Brain pericyte (primary cell): ENCODE measurements around the gene NDRG3.

Experiments used
- DNase-seq: peaks from one replicate; pipeline ENCODE4 v3.0.0-alpha.2; 2012; ENCODE audit warnings: low read depth, low spot score

Gene NDRG3

DNA sequence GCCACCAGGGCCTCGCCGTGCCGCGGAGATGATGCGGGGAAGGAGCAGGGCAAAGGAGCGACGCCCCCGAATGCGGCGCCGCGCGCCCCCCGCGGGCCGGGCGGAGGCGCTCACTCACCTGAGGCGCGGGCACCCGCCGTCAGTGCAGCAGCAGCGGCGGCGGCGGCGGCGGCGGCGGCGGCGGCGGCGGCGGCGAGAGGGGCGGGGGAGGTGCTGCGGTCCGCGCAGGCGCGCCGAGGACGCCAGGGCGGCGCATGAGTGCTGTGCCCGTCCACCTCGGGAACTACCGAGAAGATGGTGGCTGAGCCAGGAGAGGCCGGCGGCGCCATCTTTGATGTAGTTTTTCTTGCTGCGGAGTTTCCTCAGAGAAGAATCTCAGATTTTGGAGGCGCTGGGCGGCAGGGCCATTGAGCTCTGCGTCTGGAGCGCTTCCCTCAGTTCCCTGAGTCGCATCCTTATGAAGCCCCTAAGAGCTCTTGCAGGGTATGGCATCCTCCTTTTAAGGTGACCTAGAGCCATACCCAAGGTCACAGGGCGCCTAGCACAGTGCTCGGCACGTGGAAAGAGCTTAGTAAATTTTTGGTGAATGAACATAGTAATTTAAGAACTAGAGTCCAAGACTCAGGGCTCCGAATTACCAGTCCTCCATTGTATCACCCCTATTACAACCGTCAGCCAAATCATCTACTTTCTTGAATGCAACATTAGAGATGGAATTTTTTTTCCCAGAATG lies at the start of gene NDRG3:
TSS of gene NDRG3 (minus strand) at position 164 of the 733 bp plus-strand sequence. CDS start 24,355 bp downstream, outside the sequence.
- DNase-seq: peak; percentile 59

- DNase-seq: no peak
Measured at GRCh38 chr20:36794116-36794474, 48.2 kb upstream of the NDRG3 start.

GRCh38 chr20:36793294-36794115 lies 47.6 kb upstream of the NDRG3 start:
- DNase-seq: no peak

DNA sequence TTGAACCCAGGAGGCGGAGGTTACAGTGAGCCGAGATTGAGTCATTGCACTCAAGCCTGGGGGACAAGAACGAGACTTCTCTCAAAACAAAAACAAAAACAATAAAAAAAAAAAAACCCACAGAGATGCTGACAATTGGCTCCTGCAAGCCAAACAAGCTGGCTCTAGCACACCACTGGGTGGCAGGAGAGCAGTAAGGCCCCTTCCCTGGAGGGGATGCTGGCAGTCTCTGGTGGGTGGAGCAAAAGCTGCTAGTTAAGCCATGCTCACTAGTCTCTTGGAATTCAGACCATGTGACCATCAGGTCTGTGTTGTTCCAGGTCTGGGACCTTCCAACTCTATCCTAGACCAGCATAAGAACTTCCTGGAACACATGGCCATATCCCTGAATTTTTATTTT lies 46.5 kb upstream of the NDRG3 start:
- no peak for DNase-seq

- no peak for DNase-seq
Measured at GRCh38 chr20:36791862-36792261, 46.0 kb upstream of the NDRG3 start.

GRCh38 chr20:36786663-36787062 lies 40.8 kb upstream of the NDRG3 start:
- DNase-seq: no peak

DNA sequence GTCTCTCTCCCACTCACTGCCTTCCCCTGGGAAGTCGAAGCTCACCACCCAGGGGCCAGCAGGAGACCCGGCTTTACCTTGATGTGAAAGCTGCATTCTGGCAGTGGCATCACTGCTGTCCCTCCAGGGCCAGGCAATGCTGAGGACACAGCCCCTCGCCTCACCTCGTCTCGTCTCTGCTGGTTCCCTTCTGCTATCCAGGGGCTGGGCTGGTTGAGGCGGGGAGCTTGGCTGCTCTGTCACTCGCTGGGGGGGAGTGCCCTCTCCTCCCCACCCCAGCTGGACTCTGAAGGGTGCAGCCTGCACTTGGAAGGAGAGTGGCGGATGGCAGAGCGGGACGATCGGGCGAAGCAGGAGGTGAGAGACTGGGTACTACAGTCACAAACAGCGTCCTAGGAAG lies 40.4 kb upstream of the NDRG3 start:
- DNase-seq: no peak

GRCh38 chr20:36785308-36785707 lies 39.4 kb upstream of the NDRG3 start:
- no peak for DNase-seq

- DNase-seq: no peak
Measured at GRCh38 chr20:36784900-36785299, 39.0 kb upstream of the NDRG3 start.

DNA sequence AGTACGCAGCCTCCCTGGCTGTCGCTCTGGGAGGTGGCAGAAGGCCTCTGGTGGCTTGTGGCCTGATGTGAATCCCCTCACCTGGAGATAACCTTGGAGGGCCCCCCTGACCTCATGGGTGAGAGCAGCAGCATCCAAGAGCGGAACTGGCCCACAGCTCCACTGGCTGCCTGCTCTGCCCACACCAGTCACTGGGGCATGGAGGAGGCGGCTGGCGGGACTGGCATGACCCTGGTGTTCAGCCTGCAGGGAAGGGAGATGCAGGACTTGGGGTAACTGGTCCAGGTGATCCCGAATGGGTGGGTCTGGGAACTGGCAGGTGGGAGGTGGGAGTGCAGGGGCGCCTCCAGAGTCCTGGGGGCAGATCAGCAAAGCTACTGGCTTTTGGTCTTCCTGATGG lies 38.2 kb upstream of the NDRG3 start:
- no peak for DNase-seq

- no peak for DNase-seq
Measured at GRCh38 chr20:36779656-36780025, 33.8 kb upstream of the NDRG3 start.

DNA sequence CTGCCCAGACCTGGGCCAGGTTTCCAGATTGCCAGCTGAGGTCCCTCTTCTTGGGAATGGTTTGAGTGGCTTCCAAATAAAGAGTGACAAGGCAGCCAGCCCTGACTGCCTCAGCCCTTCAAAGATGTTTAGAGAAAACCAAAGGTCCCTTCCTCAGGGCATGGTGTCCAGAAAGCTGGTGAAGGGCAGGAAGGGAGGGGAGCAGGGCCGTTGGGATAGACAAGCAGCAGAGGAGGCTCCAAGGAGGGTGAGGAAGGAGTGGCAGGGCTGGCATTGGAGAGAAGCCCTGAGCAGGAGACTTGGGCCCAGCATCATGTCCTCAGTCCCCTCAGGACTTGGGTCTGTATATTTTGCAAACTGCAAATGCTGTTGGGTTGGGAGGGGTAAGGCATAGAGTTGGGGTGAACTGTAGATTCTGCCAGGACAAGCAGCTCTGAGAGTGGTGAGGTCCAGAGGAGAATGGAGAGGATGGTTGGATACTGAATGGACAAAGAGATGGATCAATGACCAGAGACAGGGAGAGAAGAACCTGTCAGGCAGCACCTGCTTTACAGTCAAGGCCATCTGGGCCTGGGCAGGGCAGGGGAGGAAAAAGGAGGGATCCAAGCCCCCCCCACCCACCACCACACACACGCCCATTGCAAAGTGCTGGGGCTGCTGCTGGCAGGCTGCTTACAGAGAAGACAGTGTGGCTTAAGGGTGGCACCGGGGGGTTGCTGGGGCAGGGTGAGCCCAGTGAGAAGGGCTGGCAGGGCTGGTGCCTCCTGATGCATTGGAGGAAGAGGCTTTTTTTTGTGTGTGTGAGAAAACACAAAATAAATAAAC lies 33.2 kb upstream of the NDRG3 start:
- no peak for DNase-seq

DNA sequence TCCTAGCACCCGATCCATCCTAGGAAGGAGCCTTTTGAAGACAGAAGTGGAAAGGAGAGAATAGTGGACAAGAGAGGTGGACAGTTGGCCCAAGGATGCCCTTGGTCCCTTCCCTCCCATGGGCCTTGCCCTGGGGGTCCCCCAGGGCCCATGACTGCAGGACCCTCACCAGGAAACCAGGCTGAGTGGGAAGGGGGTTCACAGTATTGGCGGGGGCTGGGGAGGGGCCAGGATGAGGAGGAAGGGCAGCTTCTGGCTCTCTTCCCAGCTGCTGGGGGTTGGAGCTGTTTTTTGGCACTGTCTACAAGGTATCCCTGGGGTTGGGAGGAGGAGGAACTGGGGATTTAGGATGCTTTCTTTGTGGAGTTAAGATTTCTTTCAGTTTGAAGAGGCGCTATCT lies 31.7 kb upstream of the NDRG3 start:
- DNase-seq: no peak

DNA sequence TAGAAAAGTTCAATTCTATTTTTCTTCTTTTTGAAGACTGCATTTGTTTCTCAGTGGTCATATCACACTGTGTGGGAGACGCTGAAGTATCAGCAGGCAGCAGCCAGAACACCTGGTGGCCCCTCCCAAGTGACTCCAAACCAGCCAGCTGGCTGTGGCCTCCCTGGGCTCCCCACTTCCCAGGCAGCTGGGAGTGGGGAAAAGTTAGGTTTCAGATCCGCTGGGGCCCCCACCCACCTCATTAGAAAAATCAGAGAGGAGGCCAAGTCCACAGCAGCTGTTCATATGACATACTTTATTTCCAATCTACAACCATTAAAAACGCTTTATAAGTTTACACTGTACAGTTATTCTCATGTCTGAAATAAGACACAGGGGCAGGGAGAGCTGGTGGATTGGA lies 31.3 kb upstream of the NDRG3 start:
- no peak for DNase-seq

DNA sequence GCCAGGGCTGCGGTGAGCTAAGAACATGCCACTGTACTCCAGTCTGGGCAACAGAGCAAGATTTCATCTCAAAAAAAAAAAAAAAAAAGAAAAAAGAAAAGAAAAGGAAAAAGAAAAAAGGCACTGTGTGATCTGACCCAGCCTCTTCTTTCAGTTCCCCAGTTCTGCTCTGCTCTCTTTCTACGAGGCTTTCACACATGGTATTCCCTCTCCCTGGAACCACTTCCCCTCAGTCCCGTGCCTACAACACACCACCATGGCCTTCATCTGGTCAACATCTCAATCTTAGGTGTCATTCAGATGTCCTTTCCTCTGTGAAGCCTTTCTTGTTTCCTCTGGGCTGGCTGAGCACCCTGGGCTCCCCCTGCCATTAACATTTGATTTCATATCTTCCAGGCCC lies 29.9 kb upstream of the NDRG3 start:
- DNase-seq: no peak

DNA sequence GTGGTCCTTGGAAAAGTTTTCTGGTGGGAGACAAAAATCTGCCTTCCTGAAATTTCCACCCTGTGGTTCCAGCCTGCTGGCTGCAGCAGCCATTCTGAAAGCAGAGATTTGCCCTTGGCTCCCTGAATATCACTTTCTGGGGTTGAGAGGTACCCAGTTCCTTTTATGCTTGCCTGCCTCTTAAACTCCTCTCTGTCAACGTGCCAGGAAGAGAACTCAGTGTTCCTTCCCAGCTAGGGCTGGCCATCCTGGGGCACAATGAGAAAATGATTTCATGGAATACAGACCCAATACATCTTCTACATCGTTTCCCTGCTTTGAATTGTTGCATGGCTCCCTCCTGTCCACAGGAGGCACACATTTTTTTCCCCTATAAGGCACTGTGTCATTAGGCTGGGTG lies 29.3 kb upstream of the NDRG3 start:
- no peak for DNase-seq

DNA sequence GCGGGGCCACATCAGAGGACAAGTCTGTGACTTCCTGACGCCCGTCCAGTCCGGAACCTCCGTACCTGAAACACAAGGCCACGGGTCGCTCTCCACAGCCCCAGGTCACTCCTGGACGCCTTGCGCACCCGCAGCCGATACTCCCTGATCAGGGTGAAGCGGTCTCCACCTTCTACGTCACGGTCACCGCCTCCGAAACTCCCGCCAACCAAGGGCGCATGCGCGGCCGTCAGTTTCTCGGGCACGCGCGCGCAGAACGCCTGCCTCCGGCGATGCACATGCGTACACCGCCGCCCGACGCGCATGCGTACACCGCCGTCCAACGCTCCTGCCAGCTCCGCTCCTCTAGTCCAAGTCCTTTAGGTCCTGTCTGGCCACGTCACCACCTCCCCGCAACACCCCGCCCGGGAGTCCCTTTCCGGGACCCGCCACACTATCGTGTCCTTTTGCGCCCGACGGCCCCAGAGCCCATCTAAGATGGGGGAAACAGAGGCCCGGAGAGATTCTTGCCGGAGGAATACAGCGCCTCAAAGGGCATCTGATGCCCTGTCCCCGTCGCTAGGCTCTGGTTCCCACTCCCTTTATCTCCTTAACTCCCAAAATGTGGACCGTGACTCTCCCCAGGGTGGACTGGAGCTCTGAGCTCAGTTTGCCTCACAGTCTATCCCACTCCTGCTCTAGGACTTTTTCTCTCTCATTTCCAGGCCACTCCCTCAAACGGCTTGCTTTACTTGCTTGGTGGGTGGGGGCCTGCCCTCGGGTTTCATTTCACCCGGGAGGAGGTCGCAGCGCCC lies 27.9 kb upstream of the NDRG3 start, which contains the start of gene DSN1:
TSS of gene DSN1 (minus strand) at position 167 of the 794 bp plus-strand sequence. CDS start 2,305 bp downstream, outside the sequence.
- DNase-seq: peak; percentile 92

DNA sequence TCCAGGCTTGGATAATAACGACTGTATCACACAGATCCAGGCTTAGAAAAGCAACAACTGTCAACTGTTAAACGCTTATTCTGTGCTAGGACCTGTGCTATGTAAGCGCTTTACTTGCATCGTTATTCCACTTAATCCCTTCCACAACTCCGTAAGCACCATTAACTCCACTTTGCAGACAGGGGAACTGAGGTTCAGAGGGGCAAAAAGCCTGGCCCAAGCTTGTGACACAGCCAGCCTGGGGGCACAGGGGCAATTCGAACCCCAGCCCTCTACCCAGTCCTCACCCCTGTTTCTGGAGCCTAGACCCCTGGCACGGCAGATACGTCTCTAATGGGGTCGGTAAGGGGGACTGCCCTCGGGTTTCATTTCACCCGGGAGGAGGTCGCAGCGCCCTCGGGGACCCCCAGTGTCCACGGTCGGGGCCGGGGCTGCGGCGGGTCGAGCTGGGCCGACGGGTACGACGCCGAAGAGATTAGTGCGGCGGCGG lies 27.3 kb upstream of the NDRG3 start:
- DNase-seq: no peak

GRCh38 chr20:36770680-36771079 lies 24.8 kb upstream of the NDRG3 start:
- DNase-seq: no peak

DNA sequence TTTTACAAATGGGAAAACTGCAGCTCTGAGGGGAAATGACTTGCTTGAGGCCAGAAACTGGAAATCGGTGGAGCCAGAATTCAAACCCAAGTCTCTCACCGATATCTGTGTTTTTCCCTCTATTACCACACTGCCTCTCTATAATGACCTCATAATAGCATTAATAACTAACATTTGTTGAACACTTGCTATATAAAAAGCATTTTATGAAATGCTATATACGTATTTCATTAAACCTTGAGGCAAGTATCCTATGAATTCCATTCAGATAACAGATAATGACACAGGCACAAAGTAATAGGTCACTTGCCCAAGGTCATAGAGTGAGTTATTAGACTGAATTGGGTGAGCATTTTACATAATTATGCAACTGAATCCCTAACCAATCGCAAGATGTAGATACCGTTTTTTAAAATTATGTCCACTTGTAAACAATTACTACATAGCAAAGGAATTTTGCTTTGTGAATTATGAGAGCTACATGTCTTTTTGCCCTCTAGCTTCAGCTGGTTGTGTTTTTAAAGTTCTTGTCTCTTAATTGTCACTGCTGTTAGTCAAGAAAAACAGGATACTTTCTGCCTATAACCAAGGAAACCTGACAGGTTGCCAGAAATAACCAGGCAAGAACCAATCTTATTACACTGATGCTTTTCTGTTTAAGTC lies 23.0 kb upstream of the NDRG3 start:
- DNase-seq: no peak

DNA sequence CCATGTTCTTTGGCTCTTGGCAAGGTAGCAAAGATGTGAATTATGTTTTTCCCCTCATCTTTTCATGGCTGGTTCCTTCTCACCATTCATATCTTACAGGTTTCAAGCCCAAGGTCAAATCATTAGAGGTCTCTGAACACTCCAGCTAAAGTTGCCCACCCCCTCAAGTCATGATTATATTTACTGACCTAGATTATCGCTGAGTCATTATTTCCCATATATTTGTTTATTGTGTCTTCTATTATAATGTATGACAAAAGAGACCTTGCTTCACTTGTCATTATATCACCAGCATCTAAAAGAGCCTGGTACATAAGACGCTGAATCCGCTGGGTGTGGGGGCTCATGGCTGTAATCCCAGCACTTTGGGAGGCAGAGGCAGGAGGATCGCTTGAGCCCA lies 15.2 kb upstream of the NDRG3 start:
- DNase-seq: no peak
